ENCODE results near the gene JMJD1C.
"Not testable (repeated sequence)": the region's sequence is repeated elsewhere in the genome, so short reads cannot be mapped to it uniquely, and the experiment has no call there.

JMJD1C gene

GRCh38 chr10:63256009-63256773 lies 209.6 kb downstream of the JMJD1C start:
- no peak for DNase-seq

DNA sequence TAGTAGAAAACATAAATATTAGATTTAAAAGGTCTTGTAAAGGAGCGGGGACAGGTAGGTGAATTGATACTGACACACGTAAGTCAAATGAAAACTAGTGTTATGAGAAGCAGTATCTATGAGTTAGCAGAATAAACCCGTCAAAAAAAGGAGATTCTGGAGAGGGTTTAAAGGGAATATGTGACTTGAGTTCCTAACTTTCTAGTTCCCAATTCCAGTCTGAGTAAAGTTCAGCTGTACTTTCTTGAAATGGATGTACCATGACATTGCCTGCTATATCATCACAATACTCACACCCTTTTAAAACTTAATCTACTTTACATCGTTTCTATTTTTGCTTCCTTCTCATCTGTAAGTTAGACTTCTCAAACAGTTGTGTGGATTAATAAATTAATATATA lies 210.5 kb downstream of the JMJD1C start:
- no peak for DNase-seq

GRCh38 chr10:63253040-63253439 lies 212.7 kb downstream of the JMJD1C start:
- DNase-seq: no peak

DNA sequence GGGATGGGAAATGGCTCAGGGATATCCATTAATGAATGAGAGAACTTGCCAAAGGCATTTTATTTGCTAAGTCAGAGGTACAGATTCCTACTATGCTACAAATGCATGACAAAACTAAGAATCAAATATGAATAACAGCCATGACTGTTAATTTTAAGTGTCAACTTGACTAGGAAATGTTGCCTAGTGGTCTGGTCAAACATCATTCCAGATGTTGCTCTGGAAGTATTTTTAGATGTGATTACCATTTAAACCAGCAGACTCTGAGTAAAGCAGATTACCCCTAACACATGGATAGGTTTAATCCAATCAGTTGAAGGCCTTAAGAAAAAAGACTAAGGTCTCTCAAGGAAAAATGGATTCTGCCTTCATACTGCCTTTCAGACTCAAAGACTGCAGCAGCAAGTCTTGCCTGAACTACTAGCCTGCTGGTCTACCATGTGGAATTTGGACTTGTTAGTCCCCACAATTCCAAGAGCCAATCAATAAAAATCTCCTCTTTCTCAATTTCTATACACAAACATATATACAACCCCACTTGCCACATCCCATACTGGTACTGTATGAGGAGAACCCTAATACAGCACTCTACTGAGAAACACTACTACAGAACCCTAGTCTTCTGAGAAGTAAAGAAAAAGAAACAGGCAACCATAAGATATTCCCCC lies 213.5 kb downstream of the JMJD1C start:
- DNase-seq: no peak

- no peak for DNase-seq
These were observed 215.7 kb downstream of the JMJD1C start for GRCh38 chr10:63250032-63250431.

- no peak for DNase-seq
These were observed 218.0 kb downstream of the JMJD1C start for GRCh38 chr10:63247771-63248170.

GRCh38 chr10:63246356-63246755 lies 219.4 kb downstream of the JMJD1C start:
- no peak for DNase-seq

- DNase-seq: no peak
These were observed 223.9 kb downstream of the JMJD1C start for GRCh38 chr10:63241841-63242281.

DNA sequence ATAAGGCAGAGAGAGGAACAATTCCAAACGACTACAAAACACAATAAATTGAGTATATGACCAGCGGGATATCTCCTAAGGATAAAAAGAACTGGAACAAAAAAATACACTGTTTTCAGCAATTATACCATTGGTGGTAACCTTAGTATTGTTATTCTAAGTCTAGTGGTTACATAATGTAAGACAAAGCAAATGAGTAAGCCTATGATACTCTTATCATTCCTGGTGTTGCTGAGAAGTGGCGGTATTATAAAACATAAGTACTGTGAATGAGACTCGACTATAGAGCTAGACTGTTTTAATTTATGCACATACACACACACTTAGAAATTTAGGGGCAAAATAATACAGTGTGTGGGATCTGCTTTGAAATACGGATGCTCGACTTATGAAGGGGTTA lies 225.0 kb downstream of the JMJD1C start:
- no peak for DNase-seq

DNA sequence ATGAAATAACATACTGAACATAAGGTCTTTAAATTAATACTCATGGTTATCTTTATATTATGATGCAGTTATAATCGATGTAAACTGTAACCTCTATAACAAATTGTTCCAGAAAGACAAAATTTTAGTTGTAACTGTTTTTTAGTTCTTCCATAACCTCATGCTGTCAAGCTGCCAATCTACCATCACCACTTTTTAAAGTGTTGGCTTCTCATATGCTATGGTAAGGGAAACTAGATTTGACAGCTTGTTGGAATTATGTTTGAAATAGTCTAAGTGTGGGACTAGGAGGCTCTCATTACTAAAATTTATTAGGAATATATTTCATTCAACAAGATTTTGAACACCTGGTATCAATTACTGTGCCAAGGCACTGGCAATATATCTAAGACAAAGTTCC lies 227.3 kb downstream of the JMJD1C start:
- DNase-seq: no peak

DNA sequence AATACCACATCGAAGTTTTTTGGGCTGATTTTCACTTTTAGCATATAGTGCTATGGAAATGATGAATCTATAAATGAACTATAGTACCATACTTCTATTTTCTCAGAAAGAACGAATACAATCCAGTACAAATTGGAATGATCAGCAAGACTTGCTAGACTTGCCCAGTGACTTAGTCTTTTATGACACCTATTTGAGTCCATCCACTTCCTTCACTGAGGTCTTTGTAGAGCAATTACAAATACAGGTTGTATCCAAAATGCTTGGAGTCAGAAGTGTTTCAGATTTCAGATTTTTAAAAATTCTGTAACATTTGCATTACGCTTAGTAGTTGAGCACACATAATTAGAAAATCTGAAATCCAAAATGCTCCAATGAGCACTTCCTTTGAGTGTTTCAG lies 228.4 kb downstream of the JMJD1C start:
- DNase-seq: no peak

DNA sequence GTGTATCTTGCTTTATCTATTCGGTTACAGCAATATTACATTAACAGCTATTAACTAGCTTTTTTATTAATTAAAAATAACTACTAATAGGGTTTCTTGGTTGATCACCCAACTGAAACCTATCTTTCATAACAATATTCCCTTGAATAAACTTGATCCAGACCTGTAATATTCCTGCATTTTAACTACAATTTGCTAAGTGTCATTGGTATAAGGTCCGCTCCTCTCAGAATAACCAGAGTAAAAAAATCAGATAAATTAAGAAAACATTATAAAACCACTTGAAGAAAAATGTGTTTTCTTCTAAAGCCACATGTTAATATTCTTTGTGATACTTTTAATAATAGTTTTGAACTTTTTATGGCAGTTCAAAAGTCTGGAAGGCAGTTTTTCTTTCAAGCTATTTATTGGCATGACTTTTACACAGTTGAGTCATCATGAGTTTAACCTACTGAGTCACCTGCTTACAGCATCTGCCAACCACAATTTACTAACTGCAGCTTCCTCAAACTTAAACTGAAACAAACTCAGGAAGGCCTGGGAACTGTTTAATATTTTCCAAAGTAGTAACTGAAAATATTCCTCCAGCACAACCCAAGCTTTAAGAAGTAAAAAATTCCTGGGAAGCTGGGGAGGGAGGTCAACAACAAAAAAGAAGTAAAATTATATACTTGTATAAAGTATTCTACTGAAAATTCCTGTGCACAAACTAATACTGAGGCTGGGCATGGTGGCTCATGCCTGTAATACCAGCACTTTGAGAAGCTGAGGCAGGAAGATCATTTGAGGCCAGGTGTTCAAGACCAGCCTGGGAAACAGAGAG lies 229.5 kb downstream of the JMJD1C start:
- DNase-seq: peak; percentile 66

DNA sequence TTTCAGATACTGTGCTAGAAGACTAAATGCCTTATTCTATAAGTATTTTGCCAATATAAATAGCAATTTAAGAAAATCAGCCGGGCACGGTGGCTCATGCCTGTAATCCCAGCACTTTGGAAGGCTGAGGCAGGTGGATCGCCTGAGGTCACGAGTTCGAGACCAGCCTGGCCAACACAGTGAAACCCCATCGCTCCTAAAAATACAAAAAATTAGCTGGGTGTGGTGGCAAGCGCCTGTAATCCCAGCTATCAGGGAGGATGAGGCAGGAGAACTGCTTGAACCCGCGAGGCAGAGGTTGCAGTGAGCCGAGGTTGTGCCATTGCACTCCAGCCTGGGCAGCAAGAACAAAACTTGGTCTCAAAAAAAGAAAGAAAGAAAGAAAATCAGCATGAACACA lies 230.6 kb downstream of the JMJD1C start:
- not testable (repeated sequence) for DNase-seq

DNA sequence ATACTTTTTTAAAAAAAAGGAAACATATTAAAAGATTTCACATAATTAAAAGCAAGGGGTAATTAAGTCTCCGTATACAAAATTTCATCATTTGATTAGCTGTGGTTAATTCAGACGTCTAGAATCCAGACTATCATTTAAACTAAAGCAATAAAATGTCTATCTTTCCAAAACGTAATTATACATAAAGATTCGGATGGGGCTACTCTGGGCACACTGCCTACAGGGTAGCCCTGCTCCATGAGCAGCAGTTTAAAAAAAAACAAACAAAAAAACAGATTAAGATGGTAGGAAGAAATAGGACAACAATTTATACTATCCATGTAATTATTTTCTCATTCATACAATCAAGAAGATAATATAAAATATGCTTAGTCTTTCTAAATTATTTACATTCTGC lies 236.6 kb downstream of the JMJD1C start:
- DNase-seq: no peak

- no peak for DNase-seq
These were observed 237.5 kb downstream of the JMJD1C start for GRCh38 chr10:63228237-63228636.

GRCh38 chr10:63227207-63227895 lies 238.4 kb downstream of the JMJD1C start:
- no peak for DNase-seq

GRCh38 chr10:63224241-63224640 lies 241.5 kb downstream of the JMJD1C start:
- DNase-seq: no peak

GRCh38 chr10:63221950-63222349 lies 243.8 kb downstream of the JMJD1C start:
- peak; percentile 61 for DNase-seq

DNA sequence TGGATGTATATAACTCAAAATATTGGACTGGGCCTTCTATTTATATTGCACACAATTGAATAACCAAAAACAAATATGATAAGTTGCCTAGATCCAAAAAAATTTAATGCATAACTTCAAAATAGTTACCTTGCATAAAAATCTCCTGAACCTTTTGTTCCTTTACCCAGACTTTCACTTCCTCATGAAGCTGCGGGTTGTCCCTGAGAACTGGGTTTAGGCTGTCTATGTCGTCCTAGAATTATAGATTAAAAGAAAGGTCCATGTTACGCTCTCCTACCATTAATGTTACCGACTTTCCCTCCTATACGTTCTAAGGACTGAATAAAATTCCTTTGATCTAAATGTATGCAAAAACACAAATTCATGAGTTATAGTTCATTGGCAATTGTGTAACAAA lies 246.0 kb downstream of the JMJD1C start:
- DNase-seq: no peak

DNA sequence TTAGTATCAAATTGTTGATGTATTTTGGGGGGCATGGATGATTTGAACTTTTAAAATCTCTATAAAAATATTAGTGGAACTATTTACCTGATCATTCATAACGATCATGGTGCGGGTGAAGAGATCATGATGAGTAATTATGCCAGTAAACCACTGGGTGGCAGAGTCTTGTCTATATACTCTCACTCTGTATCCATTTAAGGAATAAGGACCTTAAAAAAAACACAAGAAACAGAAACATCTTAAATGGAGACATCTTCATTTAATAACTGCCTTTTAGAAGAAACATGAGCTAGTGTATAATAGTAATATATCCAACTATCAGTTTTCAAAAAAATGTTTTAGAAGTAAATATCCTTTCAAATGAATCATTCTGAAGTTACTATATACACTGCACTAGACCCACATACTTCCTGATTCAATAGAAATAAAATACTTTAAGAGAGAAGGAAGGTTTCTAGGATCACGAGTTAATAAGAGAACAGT lies 248.6 kb downstream of the JMJD1C start:
- peak; percentile 65 for DNase-seq

DNA sequence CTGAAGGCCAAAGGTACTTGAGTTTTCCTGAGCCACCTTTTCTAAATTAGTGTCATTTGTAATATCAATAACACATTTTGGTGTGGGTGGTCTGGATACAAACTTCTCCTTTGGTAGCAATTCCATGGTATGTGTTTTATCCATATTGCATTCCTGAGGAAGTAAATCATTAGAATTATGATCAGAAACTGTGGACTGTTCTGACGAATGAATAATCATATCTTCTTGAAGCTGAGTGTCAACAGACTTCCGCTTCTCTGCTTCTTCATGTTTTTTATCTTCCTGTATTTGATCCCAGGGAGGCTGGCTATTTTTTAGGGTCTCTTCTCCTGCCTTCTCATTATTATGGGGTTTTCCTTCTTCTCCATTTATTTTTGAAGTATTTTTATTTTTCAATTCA lies 251.2 kb downstream of the JMJD1C start:
- no peak for DNase-seq

- DNase-seq: no peak
These were observed 252.3 kb downstream of the JMJD1C start for GRCh38 chr10:63213489-63213888.

All from CD4-positive, alpha-beta T cell treated with Interleukin-4 for 4 hours (primary cell).